ENCODE results near the gene TSHZ1.

The TSHZ1 gene

GRCh38 chr18:75337348-75337747, 126.8 kb downstream of the TSHZ1 start:
- H3K4me3 ChIP-seq (ENCODE audit: low read depth, low read length) = no peak overlapping the region
- DNase-seq (ENCODE audit: low read depth) = no peak
- TF ChIP-seq CTCF (conservative IDR thresholded peaks at IDR 0.05; ENCODE audit: low read depth, low read length) = no peak

DNA sequence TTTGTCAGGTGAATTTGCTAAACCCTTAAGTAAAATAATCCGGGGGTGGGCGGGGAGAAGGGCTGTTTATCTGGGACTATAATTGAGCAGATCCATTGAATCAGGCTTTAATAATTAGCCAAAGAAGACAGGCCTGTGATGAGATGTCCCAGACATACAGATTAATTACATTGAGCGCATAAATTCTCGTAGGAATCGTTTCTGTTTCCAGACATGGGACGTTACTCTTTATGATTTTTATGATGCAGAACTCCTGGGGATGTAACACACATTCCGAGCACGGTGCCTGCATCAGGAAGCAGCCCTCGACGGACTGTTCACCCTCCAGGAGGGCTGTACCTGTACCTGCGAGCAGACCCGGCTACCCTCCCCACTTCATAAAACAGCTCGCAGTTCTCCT, 128.0 kb downstream of the TSHZ1 start:
- DNase-seq (ENCODE audit: low read depth) = no peak
- TF ChIP-seq CTCF (conservative IDR thresholded peaks at IDR 0.05; ENCODE audit: low read depth, low read length) = no peak

More for the DNA sequence above, 128.0 kb downstream of the TSHZ1 start:
- no peak overlapping the region for H3K4me3 ChIP-seq (ENCODE audit: low read depth, low read length)

All from choroid plexus epithelial cell (primary cell).